Astrocyte (in vitro differentiated cells and primary cell): ENCODE data around the gene VAV2. TPM values are rescaled to one million over a fixed set of nuclear protein-coding genes. Genes with fewer than 3 reads are reported as not detected.

ENCODE experiments used
- DNase-seq: peaks from one replicate; pipeline ENCODE4 v3.0.0-alpha.2; 2010; ENCODE audit warnings: low read depth
- FAIRE-seq: peaks from 2 replicates; lab custom pipeline; 2011; peaks lifted over from hg19 to GRCh38; lab: Jason Lieb, UNC
- H2AFZ ChIP-seq: 2 replicates; pipeline ENCODE4 v1.6.0; 2012; ENCODE audit warnings: low read depth, low read length, inconsistent platforms
- H3K27ac ChIP-seq: 2 replicates; pipeline ENCODE4 v1.5.1; 2011; ENCODE audit warnings: low read depth, low read length, inconsistent platforms
- H3K27me3 ChIP-seq: 2 replicates; pipeline ENCODE4 v1.6.0; 2011; ENCODE audit warnings: low read length, inconsistent platforms; ENCODE audit not compliant: insufficient read depth
- H3K36me3 ChIP-seq: 2 replicates; pipeline ENCODE4 v1.5.1; 2011; ENCODE audit warnings: low read length, inconsistent platforms; ENCODE audit not compliant: insufficient read depth
- H3K4me1 ChIP-seq: 2 replicates; pipeline ENCODE4 v1.5.1; 2011; ENCODE audit warnings: low read length, inconsistent platforms; ENCODE audit not compliant: insufficient read depth
- H3K4me2 ChIP-seq: 2 replicates; pipeline ENCODE4 v1.6.0; 2012; ENCODE audit warnings: low read length, inconsistent platforms
- H3K4me3 ChIP-seq: 2 replicates; pipeline ENCODE4 v1.5.1; 2011; ENCODE audit warnings: low read depth, mild to moderate bottlenecking, low read length, inconsistent platforms; ENCODE audit not compliant: insufficient read depth
- H3K79me2 ChIP-seq: 2 replicates; pipeline ENCODE4 v1.6.0; 2012; ENCODE audit warnings: mild to moderate bottlenecking, low read length, inconsistent platforms; ENCODE audit not compliant: insufficient read depth
- H3K9ac ChIP-seq: 2 replicates; pipeline ENCODE4 v1.6.0; 2012; ENCODE audit warnings: mild to moderate bottlenecking, low read length, inconsistent platforms
- H3K9me3 ChIP-seq: 2 replicates; pipeline ENCODE4 v1.5.1; 2012; ENCODE audit warnings: low read depth, mild to moderate bottlenecking, low read length, inconsistent platforms; ENCODE audit not compliant: insufficient read depth
- H4K20me1 ChIP-seq: 2 replicates; pipeline ENCODE4 v1.6.0; 2012; ENCODE audit warnings: low read length, inconsistent platforms; ENCODE audit not compliant: insufficient read depth
- H3K27ac Mint-ChIP-seq: one replicate; pipeline ENCODE4 v1.8.0; 2021; ENCODE audit warnings: mild to moderate bottlenecking, mixed read lengths; ENCODE audit not compliant: unreplicated experiment
- H3K27me3 Mint-ChIP-seq: one replicate; pipeline ENCODE4 v1.8.0; 2021; ENCODE audit warnings: low read depth, mixed read lengths; ENCODE audit not compliant: unreplicated experiment
- H3K36me3 Mint-ChIP-seq: one replicate; pipeline ENCODE4 v1.8.0; 2021; ENCODE audit warnings: low read depth, mixed read lengths; ENCODE audit not compliant: unreplicated experiment
- H3K4me1 Mint-ChIP-seq: one replicate; pipeline ENCODE4 v1.8.0; 2021; ENCODE audit warnings: low read depth, mixed read lengths; ENCODE audit not compliant: unreplicated experiment
- H3K4me3 Mint-ChIP-seq: one replicate; pipeline ENCODE4 v1.8.0; 2021; ENCODE audit warnings: mild to moderate bottlenecking, moderate library complexity, mixed read lengths; ENCODE audit not compliant: unreplicated experiment
- H3K9me3 Mint-ChIP-seq: one replicate; pipeline ENCODE4 v1.8.0; 2021; ENCODE audit warnings: mild to moderate bottlenecking, mixed read lengths; ENCODE audit not compliant: unreplicated experiment
- CTCF ChIP-seq: IDR thresholded peaks from 2 replicates; pipeline ENCODE4 v1.5.1; 2011; ENCODE audit warnings: low read depth, mild to moderate bottlenecking, inconsistent platforms, low read length, moderate library complexity; ENCODE audit not compliant: insufficient read depth
- EZH2 ChIP-seq: IDR thresholded peaks from 2 replicates; pipeline ENCODE4 v1.6.1; 2012; ENCODE audit warnings: mild to moderate bottlenecking, low read length, inconsistent platforms; ENCODE audit not compliant: insufficient read depth
- total RNA-seq: library from RNA; stranded (reverse); gene quantifications from 2 replicates; pipeline ENCODE4 v1.2.1, GENCODE V29; 2021

Gene VAV2
- total RNA-seq, 1 donor from 2014 or later = 36.5 TPM

DNA sequence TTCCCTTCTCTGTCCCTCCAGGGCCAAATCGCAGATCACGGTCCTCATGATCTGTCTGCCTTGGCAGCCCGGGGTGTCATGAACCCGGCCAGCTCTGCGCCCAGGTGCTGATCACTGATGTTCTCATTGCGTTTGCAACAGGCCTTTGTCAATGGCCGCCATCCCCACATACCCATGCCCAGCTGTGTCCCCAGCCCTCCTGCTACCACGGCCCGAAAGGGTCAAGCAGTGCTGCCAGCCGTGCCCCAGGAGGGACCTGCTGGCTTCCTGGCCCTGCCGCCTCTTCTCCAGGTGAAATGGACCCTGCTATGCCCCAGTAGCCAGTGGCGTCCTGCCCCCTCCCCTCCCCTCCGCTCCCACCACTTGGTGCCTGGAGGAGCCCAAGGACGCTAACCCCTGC lies 12.8 kb upstream of the VAV2 start:
- FAIRE-seq (no peak), DNase-seq (no peak)
- Mint-ChIP-seq H3K4me3 (no peak overlapping the region), H3K36me3 (no peaks in the 10 kb centered on the region), H3K27ac (peak overlapping the region; percentile 55), H3K9me3 (peaks cover 4% of the 10 kb centered on the region), H3K4me1 (no peaks in the 10 kb centered on the region), H3K27me3 (peaks cover 43% of the 10 kb centered on the region)
- Histone ChIP-seq H3K9ac (no peak overlapping the region), H3K79me2 (no peaks in the 10 kb centered on the region), H3K4me1 (no peaks in the 10 kb centered on the region), H3K9me3 (no peaks in the 10 kb centered on the region), H3K27ac (no peak overlapping the region), H3K4me3 (no peak overlapping the region), H3K4me2 (no peak overlapping the region), H3K27me3 (peaks cover 5% of the 10 kb centered on the region), H3K36me3 (no peaks in the 10 kb centered on the region), H4K20me1 (no peaks in the 10 kb centered on the region), H2AFZ (no peak overlapping the region)
- TF ChIP-seq CTCF (no peak), EZH2 (no peak)

DNA sequence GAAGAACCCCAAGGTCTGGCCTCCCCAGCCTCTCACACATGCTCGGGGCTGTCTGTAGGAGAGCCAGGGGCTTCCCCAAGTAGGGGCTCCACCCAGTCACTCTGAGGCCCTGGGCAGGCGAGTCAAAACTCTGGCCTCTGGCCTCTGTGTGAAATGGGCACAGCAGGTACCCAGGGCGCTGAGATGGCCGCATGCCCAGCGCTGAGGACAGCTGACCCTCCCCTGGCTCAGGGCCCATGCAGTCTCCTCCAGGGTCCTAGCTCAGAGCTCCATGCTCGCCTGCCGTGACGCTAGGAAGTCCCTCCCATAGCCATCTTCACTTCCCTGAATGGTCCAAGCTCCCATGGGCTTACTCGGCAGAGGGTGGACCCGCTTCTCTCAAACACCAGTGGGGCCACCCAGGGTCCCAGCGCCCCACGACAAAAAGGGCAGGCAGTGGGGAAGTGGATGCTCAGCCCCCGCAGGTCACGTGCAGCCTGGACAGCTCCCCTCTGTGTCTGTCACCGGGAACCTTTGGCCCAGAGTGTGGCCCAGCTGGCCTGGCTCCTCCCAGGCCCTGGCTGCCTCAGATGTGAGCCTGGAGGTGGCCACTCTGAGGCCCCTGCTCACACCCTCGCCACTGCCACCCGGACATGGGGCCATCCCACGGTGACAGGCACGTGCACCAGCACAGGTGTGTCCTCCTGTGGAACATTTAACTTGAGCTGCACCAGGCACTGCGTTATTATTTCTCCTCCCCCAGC lies 12.2 kb upstream of the VAV2 start:
- H3K4me1 ChIP-seq = peaks cover 3% of the 10 kb centered on the region
- no peak overlapping the region for H3K4me2 ChIP-seq
- Mint-ChIP-seq H3K9me3 (peaks cover 4% of the 10 kb centered on the region), H3K27me3 (peaks cover 46% of the 10 kb centered on the region), H3K36me3 (no peaks in the 10 kb centered on the region), H3K27ac (peak overlapping the region; percentile 55), H3K4me3 (no peak overlapping the region), H3K4me1 (no peaks in the 10 kb centered on the region)
- TF ChIP-seq CTCF (no peak), EZH2 (no peak)
- H3K9me3 ChIP-seq = no peaks in the 10 kb centered on the region
- H3K36me3 ChIP-seq = no peaks in the 10 kb centered on the region
- no peak overlapping the region for H3K9ac ChIP-seq
- DNase-seq = no peak
- no peaks in the 10 kb centered on the region for H3K79me2 ChIP-seq
- no peak overlapping the region for H2AFZ ChIP-seq
- H3K27ac ChIP-seq = no peak overlapping the region
- H3K4me3 ChIP-seq = no peak overlapping the region
- H3K27me3 ChIP-seq = peaks cover 5% of the 10 kb centered on the region
- no peaks in the 10 kb centered on the region for H4K20me1 ChIP-seq
- no peak for FAIRE-seq

- Mint-ChIP-seq H3K4me3 (no peak overlapping the region), H3K9me3 (peaks cover 4% of the 10 kb centered on the region), H3K27ac (no peak overlapping the region), H3K4me1 (no peaks in the 10 kb centered on the region), H3K36me3 (no peaks in the 10 kb centered on the region), H3K27me3 (peaks cover 39% of the 10 kb centered on the region)
- H3K27ac ChIP-seq = no peak overlapping the region
- no peaks in the 10 kb centered on the region for H3K9me3 ChIP-seq
- no peak overlapping the region for H3K4me3 ChIP-seq
- no peak overlapping the region for H3K4me2 ChIP-seq
- FAIRE-seq (no peak), DNase-seq (no peak)
- H4K20me1 ChIP-seq = no peaks in the 10 kb centered on the region
- no peak overlapping the region for H3K9ac ChIP-seq
- TF ChIP-seq CTCF = no peak
- no peak for TF ChIP-seq EZH2
- no peak overlapping the region for H2AFZ ChIP-seq
- H3K4me1 ChIP-seq = peaks cover 5% of the 10 kb centered on the region
- H3K36me3 ChIP-seq = no peaks in the 10 kb centered on the region
- H3K79me2 ChIP-seq = no peaks in the 10 kb centered on the region
- H3K27me3 ChIP-seq = no peaks in the 10 kb centered on the region
These were observed 11.1 kb upstream of the VAV2 start for GRCh38 chr9:134003237-134003636.
